Stimulated activated naive CD4-positive, alpha-beta T cell (primary cell): ENCODE data around the gene LY6G6C.

ENCODE experiments used
- DNase-seq, 6 experiments: peaks; one replicate each; lab custom pipeline; 2025; lab: John Stamatoyannopoulos, UW

Gene LY6G6C

GRCh38 chr6:31741815-31742214, 20.3 kb upstream of the LY6G6C start:
- DNase-seq: no peak

GRCh38 chr6:31740397-31741223, 19.1 kb upstream of the LY6G6C start:
- DNase-seq: no peak

GRCh38 chr6:31739639-31740396, 18.3 kb upstream of the LY6G6C start, which contains the start of gene MSH5:
TSS of gene MSH5 (plus strand) at chr6:31740005. CDS start at chr6:31740467, 462 bp downstream.
- DNase-seq: peak; percentile 91 to 94 (median 92)

GRCh38 chr6:31737991-31738979, 16.7 kb upstream of the LY6G6C start:
- peak; percentile 39 to 77 (median 68) for DNase-seq

- no peak for DNase-seq
Measured at GRCh38 chr6:31737315-31737990, 15.9 kb upstream of the LY6G6C start.

- no peak for DNase-seq
Measured at GRCh38 chr6:31736768-31737314, 15.3 kb upstream of the LY6G6C start.

- DNase-seq: peak in 5 of 6 experiments; percentile 38 to 62 (median 44)
Measured at GRCh38 chr6:31736021-31736767, 14.6 kb upstream of the LY6G6C start, which contains the start of gene CLIC1. TSS of gene CLIC1 (minus strand) at chr6:31736530. CDS start at chr6:31736300, 230 bp downstream.

GRCh38 chr6:31734821-31735406, 13.4 kb upstream of the LY6G6C start:
- peak in 1 of 6 experiments; percentile 35 for DNase-seq

- DNase-seq: no peak
Measured at GRCh38 chr6:31734247-31734820, 12.8 kb upstream of the LY6G6C start.

- no peak for DNase-seq
Measured at GRCh38 chr6:31733734-31734133, 12.2 kb upstream of the LY6G6C start.

- DNase-seq: no peak
Measured at GRCh38 chr6:31732029-31732428, 10.5 kb upstream of the LY6G6C start.

GRCh38 chr6:31730631-31731086, 9.1 kb upstream of the LY6G6C start:
- DNase-seq: no peak

GRCh38 chr6:31729979-31730630, 8.6 kb upstream of the LY6G6C start:
- peak in 5 of 6 experiments; percentile 53 to 81 (median 68) for DNase-seq

GRCh38 chr6:31729515-31729978, 8.0 kb upstream of the LY6G6C start:
- peak; percentile 56 to 82 (median 73) for DNase-seq

- no peak for DNase-seq
Measured at GRCh38 chr6:31728767-31729514, 7.4 kb upstream of the LY6G6C start, which contains the start of gene DDAH2. TSS of gene DDAH2 (minus strand) at chr6:31729299. CDS start at chr6:31729161, 138 bp downstream.

GRCh38 chr6:31727717-31728671, 6.4 kb upstream of the LY6G6C start:
- DNase-seq: no peak
